Right renal cortex interstitium (tissue), 3 donors: ENCODE results near the gene IFT88. TPM values are rescaled to one million over a fixed set of nuclear protein-coding genes. Genes with fewer than 3 reads are reported as not detected.

Experiments used
- polyA plus RNA-seq, 3 donors: library from polyadenylated mRNA; unstranded; fragments of 120-200 nt; gene quantifications; one replicate each; pipeline ENCODE4 v1.2.1, GENCODE V29; 2013; ENCODE audit not compliant: insufficient read length in 3 of 3

The IFT88 gene
- polyA plus RNA-seq, 3 donors, result 39.1 to 41.4 (median 39.5) TPM

Other genes with a start within 250 kb of the IFT88 start
- 100 to 1,000 TPM; 143 to 151 (median 146) TPM for gene CRYL1, start 41.3 kb upstream of the IFT88 start, polyA plus RNA-seq
- 1 to 10 TPM; 7.2 to 9.2 (median 8.0) TPM for gene IL17D, start 136.5 kb downstream of the IFT88 start, polyA plus RNA-seq
- gene EEF1AKMT1, start 206.8 kb downstream of the IFT88 start, polyA plus RNA-seq, result 10 to 100 TPM; 17.5 to 19.1 (median 17.7) TPM